HG03558 (cell line): ENCODE results near the gene CACNA2D3.

ENCODE experiments used
- ATAC-seq: cut with Tn5 transposase; IDR thresholded peaks from one replicate; pipeline ENCODE4 v1.9.1; 2021; ENCODE audit warnings: moderate number of reproducible peaks; ENCODE audit not compliant: unreplicated experiment; ENCODE audit errors: extremely low read depth

The CACNA2D3 gene

GRCh38 chr3:54698054-54698453, 575.7 kb downstream of the CACNA2D3 start:
- ATAC-seq = no peak

GRCh38 chr3:54703923-54704322, 581.6 kb downstream of the CACNA2D3 start:
- ATAC-seq = no peak

GRCh38 chr3:54705730-54706129, 583.4 kb downstream of the CACNA2D3 start:
- ATAC-seq = no peak

- ATAC-seq = no peak
These were observed 584.4 kb downstream of the CACNA2D3 start for GRCh38 chr3:54706738-54707137.

- ATAC-seq = no peak
These were observed 587.4 kb downstream of the CACNA2D3 start for GRCh38 chr3:54709785-54710184.

- no peak for ATAC-seq
These were observed 588.6 kb downstream of the CACNA2D3 start for GRCh38 chr3:54710954-54711353.

- no peak for ATAC-seq
These were observed 590.2 kb downstream of the CACNA2D3 start for GRCh38 chr3:54712539-54712938.

- ATAC-seq = no peak
These were observed 590.7 kb downstream of the CACNA2D3 start for GRCh38 chr3:54713031-54713430.

- no peak for ATAC-seq
These were observed 591.1 kb downstream of the CACNA2D3 start for GRCh38 chr3:54713455-54713854.

- ATAC-seq = no peak
These were observed 591.7 kb downstream of the CACNA2D3 start for GRCh38 chr3:54714035-54714434.

GRCh38 chr3:54717506-54717905, 595.2 kb downstream of the CACNA2D3 start:
- ATAC-seq = no peak

- ATAC-seq = no peak
These were observed 597.6 kb downstream of the CACNA2D3 start for GRCh38 chr3:54719914-54720313.

GRCh38 chr3:54720604-54721003, 598.3 kb downstream of the CACNA2D3 start:
- no peak for ATAC-seq

- no peak for ATAC-seq
These were observed 609.5 kb downstream of the CACNA2D3 start for GRCh38 chr3:54731732-54732445.

GRCh38 chr3:54733106-54734006, 611.0 kb downstream of the CACNA2D3 start:
- no peak for ATAC-seq

- ATAC-seq = no peak
These were observed 614.1 kb downstream of the CACNA2D3 start for GRCh38 chr3:54736459-54736858.

- ATAC-seq = no peak
These were observed 621.4 kb downstream of the CACNA2D3 start for GRCh38 chr3:54743755-54744154.

GRCh38 chr3:54744291-54744690, 621.9 kb downstream of the CACNA2D3 start:
- ATAC-seq = no peak

- no peak for ATAC-seq
These were observed 623.5 kb downstream of the CACNA2D3 start for GRCh38 chr3:54745843-54746242.

GRCh38 chr3:54746722-54747121, 624.4 kb downstream of the CACNA2D3 start:
- no peak for ATAC-seq

GRCh38 chr3:54755756-54756155, 633.4 kb downstream of the CACNA2D3 start:
- ATAC-seq = no peak
